HEK293 (cell line): Measurements from ENCODE around the gene TMEM39B.

Source experiments
- ATF2 ChIP-seq: fragments of 450-650 bp; formaldehyde crosslinking; IDR thresholded peaks from 2 replicates; pipeline ENCODE4 v1.5.1; 2016; ENCODE audit warnings: missing biosample characterization, missing genetic modification characterization, low read depth
- CTCF ChIP-seq: fragments of 450-650 bp; formaldehyde crosslinking; IDR thresholded peaks from 2 replicates; pipeline ENCODE4 v1.5.1; 2016; ENCODE audit warnings: missing biosample characterization, missing genetic modification characterization
- ELK4 ChIP-seq: IDR thresholded peaks from 2 replicates; pipeline ENCODE4 v1.6.1; 2011; ENCODE audit warnings: mild to moderate bottlenecking, low read depth, low read length, borderline replicate concordance
- KLF17 ChIP-seq: fragments of 450-650 bp; formaldehyde crosslinking; IDR thresholded peaks from 2 replicates; pipeline ENCODE4 v1.5.1; 2016; ENCODE audit warnings: missing biosample characterization, missing genetic modification characterization
- KLF8 ChIP-seq: fragments of 450-650 bp; formaldehyde crosslinking; IDR thresholded peaks from 2 replicates; pipeline ENCODE4 v1.5.1; 2016; ENCODE audit warnings: missing biosample characterization, missing genetic modification characterization
- YY1 ChIP-seq: fragments of 450-650 bp; formaldehyde crosslinking; IDR thresholded peaks from 2 replicates; pipeline ENCODE4 v1.5.1; 2018; ENCODE audit warnings: missing biosample characterization, missing genetic modification characterization
- ZBTB7A ChIP-seq: fragments of 450-650 bp; formaldehyde crosslinking; IDR thresholded peaks from 2 replicates; pipeline ENCODE4 v1.5.1; 2016; ENCODE audit warnings: low read depth, missing biosample characterization, missing genetic modification characterization
- ZFP37 ChIP-seq: fragments of 450-650 bp; formaldehyde crosslinking; IDR thresholded peaks from 2 replicates; pipeline ENCODE4 v1.5.1; 2016; ENCODE audit warnings: missing biosample characterization, missing genetic modification characterization
- ZNF10 ChIP-seq: fragments of 450-650 bp; formaldehyde crosslinking; IDR thresholded peaks from 2 replicates; pipeline ENCODE4 v1.5.1; 2017; ENCODE audit warnings: missing biosample characterization, missing genetic modification characterization
- ZNF155 ChIP-seq: fragments of 450-650 bp; formaldehyde crosslinking; IDR thresholded peaks from 2 replicates; pipeline ENCODE4 v1.5.1; 2016; ENCODE audit warnings: missing biosample characterization, missing genetic modification characterization
- ZNF274 ChIP-seq, 2 experiments: fragments of 200-500 bp in 1 of 2; fragments of 450-650 bp in 1 of 2; sonication (Bioruptor generic) in 1 of 2; formaldehyde crosslinking in 1 of 2; IDR thresholded peaks; 2 replicates each; pipeline versions ENCODE4 v1.5.1 to v1.6.1; 2014 to 2016; ENCODE audit warnings: borderline replicate concordance in 1 of 2, inconsistent platforms in 1 of 2, low read length in 1 of 2, missing biosample characterization in 1 of 2, missing genetic modification characterization in 1 of 2
- ZNF311 ChIP-seq: fragments of 450-650 bp; formaldehyde crosslinking; IDR thresholded peaks from 2 replicates; pipeline ENCODE4 v1.5.1; 2017; ENCODE audit warnings: missing biosample characterization, missing genetic modification characterization, borderline replicate concordance
- ZNF513 ChIP-seq: fragments of 450-650 bp; IDR thresholded peaks from 2 replicates; pipeline ENCODE4 v1.5.1; 2018; ENCODE audit warnings: missing biosample characterization, missing genetic modification characterization

- no peak for TF ChIP-seq CTCF (tag by site-specific recombination)
- TF ChIP-seq KLF8 (tag by site-specific recombination), result no peak
- no peak for TF ChIP-seq YY1 (tag by site-specific recombination)
- TF ChIP-seq ATF2 (tag by site-specific recombination), result no peak
- no peak for TF ChIP-seq ZNF155 (tag by site-specific recombination)
- TF ChIP-seq ZNF10 (tag by site-specific recombination), result no peak
- TF ChIP-seq ZFP37, result no peak
- no peak for TF ChIP-seq ZNF311
- TF ChIP-seq ZBTB7A (tag by site-specific recombination), result no peak
- TF ChIP-seq KLF17 (tag by site-specific recombination), result no peak
- no peak for TF ChIP-seq ELK4
- no peak for TF ChIP-seq ZNF513
- TF ChIP-seq ZNF274 (IDR thresholded peaks at IDR 0.05; ENCODE audit: low read length), result no peak
- no peak for TF ChIP-seq ZNF274 (tag by site-specific recombination; IDR thresholded peaks at IDR 0.05; ENCODE audit: borderline replicate concordance)
Measured at GRCh38 chr1:32023351-32023750, 49.4 kb upstream of the TMEM39B start.
